Measurements from ENCODE around the gene HPX. TPM values are rescaled to one million over a fixed set of nuclear protein-coding genes. Genes with fewer than 3 reads are reported as not detected.

HPX gene
- total and polyA plus RNA-seq, 2 of the 13 experiments (the other 11 are each of a cell fraction or from before 2014, with no cell fraction given) = 9.2 to 57.4 TPM

DNA sequence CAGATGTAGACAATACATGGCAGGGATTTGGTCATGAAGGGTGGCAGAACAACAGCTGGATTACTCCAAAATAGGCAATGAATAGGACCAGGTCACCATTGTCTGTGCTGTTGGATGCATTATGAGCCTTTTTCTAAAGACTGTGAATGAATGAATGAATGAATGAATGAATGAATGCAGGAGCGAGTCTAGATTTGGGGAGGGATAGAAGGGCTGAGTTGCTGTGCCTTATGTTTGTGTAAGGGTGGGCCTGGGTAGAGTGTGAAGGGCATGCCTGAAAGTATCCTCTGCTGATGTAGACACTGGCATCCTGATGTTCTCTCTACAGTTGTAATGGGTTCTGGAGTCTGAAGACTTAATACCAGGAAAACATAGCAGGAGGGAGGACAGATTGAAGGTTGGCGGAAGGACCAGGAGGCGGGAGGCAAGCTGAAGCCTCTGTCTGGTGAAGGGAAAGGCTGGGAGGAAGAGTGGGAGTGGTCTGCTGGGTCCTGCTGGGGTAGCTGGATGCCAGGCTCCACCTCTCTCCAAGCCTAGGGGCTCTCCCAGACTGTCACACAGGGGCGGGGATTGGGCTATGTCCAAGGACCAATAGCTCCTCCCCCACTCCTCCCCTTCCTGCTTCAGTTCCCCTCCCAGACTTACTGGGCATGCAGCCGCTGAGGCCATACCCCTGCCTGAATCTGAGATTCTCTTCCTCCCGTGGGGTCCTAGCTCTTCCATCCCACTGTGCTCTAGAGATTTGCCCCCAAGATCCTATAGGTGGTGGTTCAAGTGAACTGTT, 28.1 kb upstream of the HPX start:
- no peaks in the 10 kb centered on the region for H4K20me1 ChIP-seq (ENCODE audit: insufficient read depth, low read length)
- no TSS peak for BruUV-seq (replicated peaks)
- H3K79me2 ChIP-seq (ENCODE audit: insufficient read depth, low read length) = no peaks in the 10 kb centered on the region
- DNase-seq (ENCODE audit: low spot score) (peak; percentile 57), ATAC-seq (peak; percentile 66), FAIRE-seq (no peak)
- no peak overlapping the region for H3K27ac ChIP-seq (ENCODE audit: extremely low read length, insufficient read depth, low read length)
- intact Hi-C loops (cut with micrococcal nuclease; ENCODE audit: unreplicated experiment) (no loop called here), in situ Hi-C loops (cut with HindIII; ENCODE audit: extremely low pct_ligation_motif_present, low pct_unique_long_range_greater_than_20kb) (no loop called here)
- no peak overlapping the region for H3K4me3 ChIP-seq (replicated peaks in 1 of 3; ENCODE audit: insufficient read depth in 1 of 3, low read depth in 2 of 3, low read length in 3 of 3)
- no peaks in the 10 kb centered on the region for H3K9me3 ChIP-seq (ENCODE audit: low read length)
- H3K4me2 ChIP-seq (ENCODE audit: low read depth, low read length) = peak overlapping the region; percentile 37
- ChIA-PET POLR2A (interaction anchor here (0.9 to 1.9 kb wide), 8 partner anchors 9 to 213 kb away, joined by 3 to 5 read pairs (median 4); partner anchors contain the start of genes ARFIP2, HPX, TIMM10B and TPP1), CTCF (ENCODE audit: low intra/inter-chr PET ratio, low total read pairs) (no interaction called here)
- no peaks in the 10 kb centered on the region; a peak in 1 of 5 replicates for H3K27me3 ChIP-seq (ENCODE audit: control insufficient read depth in 1 of 2, insufficient read depth in 2 of 2, low read length in 2 of 2)
- 67% methylated on average over 6 of the region's 6 CpGs for WGBS (ENCODE audit: low lambda C conversion rate)
- no peak overlapping the region for H2AFZ ChIP-seq (ENCODE audit: low read length)
- peaks cover 24% of the 10 kb centered on the region for H3K4me1 ChIP-seq (ENCODE audit: insufficient read depth, low read length)
- H3K9ac ChIP-seq (ENCODE audit: insufficient read depth, low read depth, low read length) = no peak overlapping the region
- peaks cover 0 to 2% of the 10 kb centered on the region in 2 experiments; a peak in 3 of 5 replicates for H3K36me3 ChIP-seq (replicated peaks in 1 of 2; ENCODE audit: control insufficient read depth in 1 of 2, insufficient read depth in 2 of 2, low read length in 2 of 2)
- no peak for TF ChIP-seq REXO4 (CRISPR knock-in tag; IDR thresholded peaks at IDR 0.05; ENCODE audit: borderline replicate concordance)
- TF ChIP-seq, protein P1, sequence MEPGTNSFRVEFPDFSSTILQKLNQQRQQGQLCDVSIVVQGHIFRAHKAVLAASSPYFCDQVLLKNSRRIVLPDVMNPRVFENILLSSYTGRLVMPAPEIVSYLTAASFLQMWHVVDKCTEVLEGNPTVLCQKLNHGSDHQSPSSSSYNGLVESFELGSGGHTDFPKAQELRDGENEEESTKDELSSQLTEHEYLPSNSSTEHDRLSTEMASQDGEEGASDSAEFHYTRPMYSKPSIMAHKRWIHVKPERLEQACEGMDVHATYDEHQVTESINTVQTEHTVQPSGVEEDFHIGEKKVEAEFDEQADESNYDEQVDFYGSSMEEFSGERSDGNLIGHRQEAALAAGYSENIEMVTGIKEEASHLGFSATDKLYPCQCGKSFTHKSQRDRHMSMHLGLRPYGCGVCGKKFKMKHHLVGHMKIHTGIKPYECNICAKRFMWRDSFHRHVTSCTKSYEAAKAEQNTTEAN (CRISPR knock-in tag; conservative IDR thresholded peaks at IDR 0.05) = no peak
- TF ChIP-seq DNMT3B (CRISPR knock-in tag; conservative IDR thresholded peaks at IDR 0.05) = no peak
- TF ChIP-seq SP4 (CRISPR knock-in tag; IDR thresholded peaks at IDR 0.05) = 0 out of 2 replicates have a peak, but pooled peaks have one; percentile 25
- peak; percentile 83 for TF ChIP-seq ZNF24 (IDR thresholded peaks at IDR 0.05)
- TF ChIP-seq TOPORS (CRISPR knock-in tag; IDR thresholded peaks at IDR 0.05) = no peak
- no peak for TF ChIP-seq ZNF484 (CRISPR knock-in tag; IDR thresholded peaks at IDR 0.05; ENCODE audit: borderline replicate concordance, low read depth)
- TF ChIP-seq JUN (CRISPR knock-in tag; IDR thresholded peaks at IDR 0.05) = no peak
- 0 out of 2 replicates have a peak, but pooled peaks have one; percentile 24 for TF ChIP-seq SP5 (CRISPR knock-in tag; IDR thresholded peaks at IDR 0.05; ENCODE audit: borderline replicate concordance, low read depth)
- TF ChIP-seq, protein P2, sequence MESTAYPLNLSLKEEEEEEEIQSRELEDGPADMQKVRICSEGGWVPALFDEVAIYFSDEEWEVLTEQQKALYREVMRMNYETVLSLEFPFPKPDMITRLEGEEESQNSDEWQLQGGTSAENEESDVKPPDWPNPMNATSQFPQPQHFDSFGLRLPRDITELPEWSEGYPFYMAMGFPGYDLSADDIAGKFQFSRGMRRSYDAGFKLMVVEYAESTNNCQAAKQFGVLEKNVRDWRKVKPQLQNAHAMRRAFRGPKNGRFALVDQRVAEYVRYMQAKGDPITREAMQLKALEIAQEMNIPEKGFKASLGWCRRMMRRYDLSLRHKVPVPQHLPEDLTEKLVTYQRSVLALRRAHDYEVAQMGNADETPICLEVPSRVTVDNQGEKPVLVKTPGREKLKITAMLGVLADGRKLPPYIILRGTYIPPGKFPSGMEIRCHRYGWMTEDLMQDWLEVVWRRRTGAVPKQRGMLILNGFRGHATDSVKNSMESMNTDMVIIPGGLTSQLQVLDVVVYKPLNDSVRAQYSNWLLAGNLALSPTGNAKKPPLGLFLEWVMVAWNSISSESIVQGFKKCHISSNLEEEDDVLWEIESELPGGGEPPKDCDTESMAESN (CRISPR knock-in tag; conservative IDR thresholded peaks at IDR 0.05) = no peak
- TF ChIP-seq ETV6 (CRISPR knock-in tag; conservative IDR thresholded peaks at IDR 0.05) = no peak
- no peak for TF ChIP-seq HNRNPK (IDR thresholded peaks at IDR 0.05; ENCODE audit: low read depth, low read length, poor library complexity, severe bottlenecking)
- TF ChIP-seq NR2F1 (CRISPR knock-in tag; IDR thresholded peaks at IDR 0.05) = no peak
- TF ChIP-seq TARDBP (CRISPR knock-in tag; IDR thresholded peaks at IDR 0.05) = no peak
- TF ChIP-seq GLI4 (CRISPR knock-in tag; IDR thresholded peaks at IDR 0.05; ENCODE audit: borderline replicate concordance) = no peak
- TF ChIP-seq TEAD2 (CRISPR knock-in tag; IDR thresholded peaks at IDR 0.05) = no peak
- TF ChIP-seq, protein P3, sequence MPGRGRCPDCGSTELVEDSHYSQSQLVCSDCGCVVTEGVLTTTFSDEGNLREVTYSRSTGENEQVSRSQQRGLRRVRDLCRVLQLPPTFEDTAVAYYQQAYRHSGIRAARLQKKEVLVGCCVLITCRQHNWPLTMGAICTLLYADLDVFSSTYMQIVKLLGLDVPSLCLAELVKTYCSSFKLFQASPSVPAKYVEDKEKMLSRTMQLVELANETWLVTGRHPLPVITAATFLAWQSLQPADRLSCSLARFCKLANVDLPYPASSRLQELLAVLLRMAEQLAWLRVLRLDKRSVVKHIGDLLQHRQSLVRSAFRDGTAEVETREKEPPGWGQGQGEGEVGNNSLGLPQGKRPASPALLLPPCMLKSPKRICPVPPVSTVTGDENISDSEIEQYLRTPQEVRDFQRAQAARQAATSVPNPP (CRISPR knock-in tag; IDR thresholded peaks at IDR 0.05) = no peak
- peak; percentile 50; the same call in 1 of the 2 replicates for TF ChIP-seq POLR2AphosphoS5 (IDR thresholded peaks at IDR 0.05; ENCODE audit: low read depth, low read length)
- TF ChIP-seq CENPT (CRISPR knock-in tag; IDR thresholded peaks at IDR 0.05; ENCODE audit: low read depth) = no peak

All from HepG2 (cell line).